HAP-1 (cell line): ENCODE measurements around the gene FBXO42.

Experiments used
- DNase-seq, 2 experiments: peaks; one replicate each; pipeline ENCODE4 v3.0.0-alpha.2; 2016 to 2020; ENCODE audit warnings: low spot score in 2 of 2
- H3K27me3 ChIP-seq: fragments of 250-450 bp; sonication (Bioruptor Pico); 2 replicates; pipeline ENCODE4 v1.5.1; 2020; ENCODE audit warnings: low read depth, mild to moderate bottlenecking, moderate library complexity
- H3K36me3 ChIP-seq: fragments of 250-450 bp; sonication (Bioruptor Pico); replicated peaks from 2 replicates; pipeline ENCODE4 v1.5.1; 2020; ENCODE audit warnings: mild to moderate bottlenecking
- H3K4me1 ChIP-seq: fragments of 250-450 bp; sonication (Bioruptor Pico); 2 replicates; pipeline ENCODE4 v1.5.1; 2020; ENCODE audit warnings: mild to moderate bottlenecking
- H3K4me3 ChIP-seq: fragments of 250-450 bp; sonication (Bioruptor Pico); 2 replicates; pipeline ENCODE4 v1.5.1; 2020; ENCODE audit warnings: mild to moderate bottlenecking, moderate library complexity
- H3K9me3 ChIP-seq: fragments of 250-450 bp; sonication (Bioruptor Pico); 2 replicates; pipeline ENCODE4 v1.5.1; 2020; ENCODE audit warnings: mild to moderate bottlenecking, moderate library complexity
- in situ Hi-C: fragments of 300-500 bp; cut with MboI; formaldehyde crosslinking; loops from 3 replicates; pipeline ENCODE4 v1.14.3; 2020; ENCODE audit warnings: low sequenced_read_pairs, inconsistent platforms, mixed read lengths

FBXO42 gene

DNA sequence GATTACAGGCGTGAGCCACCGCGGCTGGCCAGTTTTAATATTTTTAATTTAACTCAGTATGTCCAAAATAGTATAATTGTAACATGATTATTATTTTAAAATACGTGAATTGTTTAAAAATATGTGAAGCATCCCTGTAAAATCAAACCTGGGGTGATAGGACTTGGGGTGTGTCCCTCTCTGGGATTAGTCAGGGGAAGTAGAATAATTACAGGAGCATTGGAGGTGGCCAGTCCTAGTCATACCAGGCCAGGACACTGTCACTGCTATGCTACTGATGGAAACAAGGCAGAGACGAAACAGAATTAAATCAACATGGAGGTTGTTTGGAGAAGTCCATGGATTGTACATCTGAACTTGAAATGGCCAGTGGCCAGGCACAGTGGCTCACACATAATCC lies 31.6 kb upstream of the FBXO42 start:
- Histone ChIP-seq H3K27me3 (no peaks in the 10 kb centered on the region), H3K36me3 (no peaks in the 10 kb centered on the region; the same call in 1 of the 2 replicates), H3K9me3 (no peaks in the 10 kb centered on the region), H3K4me3 (no peak overlapping the region), H3K4me1 (no peaks in the 10 kb centered on the region)
- no peak for DNase-seq
- in situ Hi-C loops, result no loop called here

DNA sequence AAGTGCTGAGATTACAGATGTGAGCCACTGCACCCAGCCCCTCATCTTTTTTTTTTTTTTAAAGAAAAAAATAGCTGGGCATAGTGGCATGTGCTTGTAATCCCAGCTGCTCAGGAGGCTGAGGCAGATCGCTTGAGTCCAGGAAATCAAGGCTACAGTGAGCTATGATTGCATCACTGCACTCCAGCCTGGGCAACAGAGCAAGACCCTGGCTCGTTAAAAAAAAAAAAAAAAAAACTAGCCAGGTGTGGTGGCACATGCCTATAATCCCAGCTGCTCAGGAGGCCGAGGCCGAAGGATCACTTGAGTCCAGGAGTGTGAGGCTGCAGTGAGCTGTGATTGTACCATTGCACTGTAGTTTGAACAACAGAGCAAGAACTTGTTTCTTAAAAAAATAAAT lies 28.6 kb upstream of the FBXO42 start:
- in situ Hi-C loops, result no loop called here
- no peak overlapping the region for H3K4me3 ChIP-seq
- DNase-seq, result no peak
- H3K36me3 ChIP-seq, result no peaks in the 10 kb centered on the region; the same call in 1 of the 2 replicates
- H3K27me3 ChIP-seq, result no peaks in the 10 kb centered on the region
- H3K4me1 ChIP-seq, result peaks cover 5% of the 10 kb centered on the region
- no peaks in the 10 kb centered on the region for H3K9me3 ChIP-seq

DNA sequence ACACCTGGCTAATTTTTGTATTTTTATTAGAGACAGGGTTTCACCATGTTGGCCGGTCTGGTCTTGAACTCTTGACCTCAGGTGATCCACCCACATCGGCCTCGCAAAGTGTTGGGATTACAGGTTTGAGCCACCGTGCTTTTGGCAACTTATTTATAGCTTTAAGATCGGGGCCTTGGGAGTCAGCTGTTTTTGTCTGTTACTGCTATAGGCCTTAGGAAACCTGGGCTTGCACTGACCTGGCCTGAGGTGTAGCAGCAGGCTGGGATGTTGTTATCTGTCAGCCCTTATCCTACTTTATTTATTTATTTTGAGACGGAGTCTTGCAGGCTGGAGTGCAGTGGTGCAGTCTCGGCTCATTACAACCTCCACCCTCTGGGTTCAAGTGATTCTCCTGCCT lies 26.2 kb upstream of the FBXO42 start:
- DNase-seq, result no peak
- peaks cover 18% of the 10 kb centered on the region for H3K4me1 ChIP-seq
- no peak overlapping the region for H3K4me3 ChIP-seq
- H3K9me3 ChIP-seq, result no peaks in the 10 kb centered on the region
- in situ Hi-C loops, result no loop called here
- H3K36me3 ChIP-seq, result no peaks in the 10 kb centered on the region; the same call in 1 of the 2 replicates
- H3K27me3 ChIP-seq, result no peaks in the 10 kb centered on the region

DNA sequence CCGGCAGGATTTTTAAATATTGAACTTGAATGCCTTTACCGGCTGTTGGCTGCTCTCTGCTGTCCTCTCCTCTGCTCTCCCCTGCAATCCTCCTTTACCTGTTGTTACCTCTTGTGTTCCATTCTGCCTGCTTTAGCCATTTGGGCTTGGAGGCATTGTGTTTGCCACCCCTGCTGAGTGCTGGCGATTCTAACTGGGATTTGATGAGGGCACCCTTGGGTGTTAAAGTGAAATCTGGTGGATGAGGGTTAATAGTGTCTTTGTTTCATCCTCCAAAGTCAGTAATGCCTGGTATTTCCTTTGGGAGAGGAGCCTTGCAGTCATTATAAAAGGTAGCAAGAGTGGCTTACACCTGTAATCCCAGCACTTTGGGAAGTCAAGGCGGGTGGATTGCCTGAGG lies 24.7 kb upstream of the FBXO42 start:
- no peak overlapping the region for H3K4me3 ChIP-seq
- no peaks in the 10 kb centered on the region; the same call in 1 of the 2 replicates for H3K36me3 ChIP-seq
- in situ Hi-C loops, result no loop called here
- no peaks in the 10 kb centered on the region for H3K27me3 ChIP-seq
- H3K4me1 ChIP-seq, result peaks cover 18% of the 10 kb centered on the region
- H3K9me3 ChIP-seq, result no peaks in the 10 kb centered on the region
- DNase-seq, result no peak

DNA sequence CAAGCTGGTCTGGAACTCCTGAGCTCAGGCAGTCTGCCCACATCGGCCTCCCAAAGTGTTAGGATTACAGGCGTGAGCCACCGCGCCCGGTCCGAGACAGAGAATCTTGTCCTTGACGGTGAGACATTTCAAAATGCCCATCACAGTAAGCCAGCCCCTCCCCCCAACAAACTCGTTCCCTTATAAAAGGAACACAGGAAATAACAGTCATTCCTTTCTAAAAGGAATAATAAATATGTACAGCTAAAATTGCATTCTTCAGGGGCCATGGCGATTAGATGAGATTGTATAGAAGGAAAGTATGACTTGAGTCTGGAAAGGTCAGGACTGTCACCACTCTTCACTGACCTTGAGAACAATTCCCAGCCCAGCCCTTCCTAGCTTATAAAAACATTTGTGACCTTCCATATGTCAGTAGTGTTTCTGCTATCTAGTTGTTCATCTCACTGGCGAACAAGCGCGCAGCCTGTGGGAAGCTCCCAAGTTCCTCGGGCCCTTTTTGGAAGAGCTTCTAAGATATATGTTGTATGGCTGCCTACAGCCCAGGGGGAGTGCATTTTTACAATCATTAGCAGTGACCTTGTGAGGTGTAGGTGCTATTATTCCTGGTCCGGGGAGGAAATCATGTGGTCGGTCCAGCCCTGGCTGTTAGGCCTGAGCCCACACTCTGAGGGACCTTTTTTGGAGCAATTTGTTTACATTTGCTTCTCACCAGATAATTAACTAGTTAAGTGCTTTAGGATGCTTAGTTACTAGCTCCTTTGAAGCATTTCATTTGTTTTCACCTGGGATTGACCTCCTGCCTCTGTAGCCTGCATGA lies 23.5 kb upstream of the FBXO42 start:
- Histone ChIP-seq H3K9me3 (no peaks in the 10 kb centered on the region), H3K27me3 (no peaks in the 10 kb centered on the region), H3K4me3 (no peak overlapping the region), H3K4me1 (peaks cover 18% of the 10 kb centered on the region), H3K36me3 (no peaks in the 10 kb centered on the region; the same call in 1 of the 2 replicates)
- in situ Hi-C loops, result no loop called here
- peak; percentile 19 to 48 for DNase-seq

DNA sequence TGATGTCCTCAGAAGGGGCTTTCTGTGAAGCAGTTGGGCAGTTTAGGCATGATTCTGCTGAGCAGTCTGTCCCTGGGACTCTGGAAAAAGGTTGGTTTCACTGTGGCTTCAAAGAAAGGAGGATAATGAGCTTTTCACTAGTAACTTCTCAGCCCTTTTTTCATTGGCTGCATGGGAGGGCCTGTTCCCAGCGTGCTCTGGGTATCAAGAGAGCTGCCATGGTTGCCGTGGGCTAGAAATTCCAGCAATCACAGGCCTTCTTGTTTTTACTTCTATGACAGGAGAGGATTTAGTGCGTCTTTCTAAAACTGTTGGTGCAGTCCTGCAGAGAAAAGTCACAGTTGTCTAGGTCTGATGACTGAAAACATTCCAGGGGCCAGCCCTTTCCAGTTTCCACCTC lies 22.0 kb upstream of the FBXO42 start:
- no peaks in the 10 kb centered on the region for H3K27me3 ChIP-seq
- H3K4me3 ChIP-seq, result no peak overlapping the region
- H3K36me3 ChIP-seq, result no peaks in the 10 kb centered on the region; the same call in 1 of the 2 replicates
- no peak for DNase-seq
- in situ Hi-C loops, result no loop called here
- no peaks in the 10 kb centered on the region for H3K9me3 ChIP-seq
- H3K4me1 ChIP-seq, result peaks cover 18% of the 10 kb centered on the region

DNA sequence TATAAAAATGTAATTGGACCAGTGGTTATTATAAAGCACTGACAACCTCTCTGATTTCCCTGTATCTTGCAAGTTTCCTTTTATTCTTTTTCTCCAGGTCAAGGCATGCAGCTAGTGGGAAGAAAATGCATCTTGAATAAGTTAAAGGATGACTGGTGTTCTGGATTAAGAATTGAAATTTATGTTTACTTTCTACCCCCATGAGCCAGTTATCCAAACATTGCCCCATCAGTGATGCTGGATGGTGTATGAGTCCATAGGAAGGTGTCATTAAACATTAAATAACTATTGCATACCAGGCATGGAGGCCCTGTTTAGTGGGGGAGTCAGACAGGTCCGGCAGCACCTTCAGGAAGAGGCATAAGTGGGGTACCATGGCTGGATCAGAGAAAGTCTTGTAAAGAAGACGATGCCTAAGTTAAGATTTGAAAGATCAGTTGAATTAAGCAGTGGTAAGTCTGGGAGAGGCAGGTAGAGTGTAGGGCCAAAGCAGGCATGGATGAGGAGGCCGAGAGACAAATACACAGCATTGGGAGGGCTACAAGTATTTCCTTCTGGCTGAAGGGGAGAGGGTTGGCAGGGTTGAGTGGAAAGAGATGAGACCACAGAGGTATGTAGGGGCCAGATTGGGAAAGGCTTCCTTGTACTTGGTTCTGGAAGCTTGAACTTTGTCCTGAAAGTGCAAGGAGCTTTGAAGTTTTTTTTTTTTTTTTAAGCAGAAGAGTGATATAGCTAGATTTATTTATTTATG lies 20.4 kb upstream of the FBXO42 start:
- H3K27me3 ChIP-seq, result no peaks in the 10 kb centered on the region
- peaks cover 26% of the 10 kb centered on the region for H3K4me1 ChIP-seq
- no peaks in the 10 kb centered on the region; the same call in 1 of the 2 replicates for H3K36me3 ChIP-seq
- in situ Hi-C loops, result no loop called here
- no peak overlapping the region for H3K4me3 ChIP-seq
- DNase-seq, result no peak
- H3K9me3 ChIP-seq, result no peaks in the 10 kb centered on the region

DNA sequence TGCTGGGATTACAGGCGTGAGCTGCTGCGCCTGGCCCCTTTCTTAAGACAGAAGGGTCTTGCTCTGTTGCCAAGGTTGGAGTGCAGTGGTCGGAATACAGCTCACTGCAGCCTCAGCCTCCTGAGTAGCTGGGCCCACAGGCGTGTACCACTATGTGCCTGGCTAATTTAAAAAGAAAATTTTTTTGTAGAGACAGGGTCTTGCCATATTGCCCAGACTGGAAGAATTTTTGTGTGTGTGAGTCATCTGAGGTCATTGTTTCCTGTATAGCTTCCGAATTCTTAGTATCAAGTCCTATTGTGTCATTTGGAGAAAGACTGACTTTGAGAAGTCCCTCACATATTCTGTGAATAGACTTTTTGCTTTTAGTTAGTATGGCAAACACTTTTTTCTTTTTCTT lies 19.4 kb upstream of the FBXO42 start:
- peaks cover 2% of the 10 kb centered on the region for H3K36me3 ChIP-seq
- in situ Hi-C loops, result no loop called here
- H3K4me3 ChIP-seq, result no peak overlapping the region
- no peak for DNase-seq
- H3K4me1 ChIP-seq, result peaks cover 26% of the 10 kb centered on the region
- H3K27me3 ChIP-seq, result no peaks in the 10 kb centered on the region
- H3K9me3 ChIP-seq, result no peaks in the 10 kb centered on the region

DNA sequence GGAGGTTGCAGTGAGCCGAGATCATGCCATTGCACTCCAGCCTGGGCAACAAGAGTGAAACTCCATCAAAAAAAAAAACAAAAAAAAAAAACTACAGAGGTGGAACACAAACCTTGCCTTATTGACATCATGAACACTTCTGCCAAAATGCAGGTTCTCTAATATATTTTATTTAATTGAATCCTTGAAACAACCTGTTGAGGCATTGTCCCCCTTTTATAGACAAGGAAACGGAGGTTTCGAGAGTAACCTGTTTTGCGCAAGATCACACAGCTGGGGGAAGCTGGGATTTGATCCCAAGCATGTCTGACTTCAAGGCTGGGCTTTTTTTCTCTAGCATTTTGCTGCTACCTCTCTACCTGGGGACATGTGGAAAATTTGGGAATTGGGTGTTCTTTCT lies 17.5 kb upstream of the FBXO42 start:
- DNase-seq, result no peak
- Histone ChIP-seq H3K27me3 (no peaks in the 10 kb centered on the region), H3K9me3 (no peaks in the 10 kb centered on the region), H3K4me3 (no peak overlapping the region), H3K36me3 (peaks cover 2% of the 10 kb centered on the region), H3K4me1 (peaks cover 14% of the 10 kb centered on the region)
- in situ Hi-C loops, result loop anchor here (10.0 kb wide), 1 partner anchor 295 kb away; the partner anchor contains the start of gene FAM131C

DNA sequence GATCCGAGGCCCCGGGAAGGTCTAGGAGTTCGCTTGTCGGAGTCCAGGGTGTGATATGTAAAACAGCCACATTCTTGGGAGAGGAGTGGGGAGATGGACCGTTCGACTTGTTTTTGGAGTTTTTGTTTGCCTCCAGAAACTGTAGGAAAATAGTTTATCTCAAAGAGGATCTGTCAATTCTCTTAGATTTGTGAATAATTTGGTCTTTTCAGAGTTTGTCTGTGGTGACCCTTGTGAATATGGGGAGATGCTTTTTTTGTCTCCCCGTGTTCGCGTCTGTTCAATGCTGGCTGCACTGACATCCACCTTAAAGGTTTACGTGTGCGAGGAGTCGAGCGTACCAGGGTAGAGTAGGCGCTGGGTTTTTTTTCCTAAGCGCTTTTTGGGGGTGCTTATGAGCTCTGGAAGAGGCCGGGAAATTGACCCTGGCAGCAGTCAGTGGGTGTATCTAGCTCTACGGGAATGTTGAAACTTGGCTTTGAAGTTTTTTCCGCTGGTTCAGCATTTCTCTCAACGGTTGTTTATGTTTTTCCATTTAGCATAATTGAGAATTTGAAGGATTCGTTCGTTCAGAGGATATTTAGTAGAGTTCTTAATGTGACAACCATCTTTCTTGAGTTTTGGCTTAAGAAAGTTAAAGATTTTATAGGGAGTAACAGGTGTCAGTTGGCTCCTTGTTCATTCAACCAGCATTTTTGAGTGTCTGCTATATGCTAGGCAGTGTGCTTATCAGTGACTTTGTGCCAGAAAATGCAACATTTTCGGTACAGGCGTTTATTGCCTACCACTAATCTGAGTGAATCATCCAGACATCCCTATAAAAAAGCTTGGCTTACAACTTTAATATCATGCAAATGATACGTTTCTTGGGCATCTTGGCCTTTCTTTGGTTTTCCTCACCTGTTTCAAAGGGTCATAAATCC lies 15.9 kb upstream of the FBXO42 start:
- Histone ChIP-seq H3K4me1 (peaks cover 11% of the 10 kb centered on the region), H3K27me3 (no peaks in the 10 kb centered on the region), H3K9me3 (no peaks in the 10 kb centered on the region), H3K36me3 (peaks cover 2% of the 10 kb centered on the region; the same call in 1 of the 2 replicates), H3K4me3 (peak overlapping the region; percentile 97)
- peak in 1 of 2 experiments; percentile 35 for DNase-seq
- in situ Hi-C loops, result loop anchor here (10.0 kb wide), 1 partner anchor 293 kb away; the partner anchor contains the start of gene FAM131C

DNA sequence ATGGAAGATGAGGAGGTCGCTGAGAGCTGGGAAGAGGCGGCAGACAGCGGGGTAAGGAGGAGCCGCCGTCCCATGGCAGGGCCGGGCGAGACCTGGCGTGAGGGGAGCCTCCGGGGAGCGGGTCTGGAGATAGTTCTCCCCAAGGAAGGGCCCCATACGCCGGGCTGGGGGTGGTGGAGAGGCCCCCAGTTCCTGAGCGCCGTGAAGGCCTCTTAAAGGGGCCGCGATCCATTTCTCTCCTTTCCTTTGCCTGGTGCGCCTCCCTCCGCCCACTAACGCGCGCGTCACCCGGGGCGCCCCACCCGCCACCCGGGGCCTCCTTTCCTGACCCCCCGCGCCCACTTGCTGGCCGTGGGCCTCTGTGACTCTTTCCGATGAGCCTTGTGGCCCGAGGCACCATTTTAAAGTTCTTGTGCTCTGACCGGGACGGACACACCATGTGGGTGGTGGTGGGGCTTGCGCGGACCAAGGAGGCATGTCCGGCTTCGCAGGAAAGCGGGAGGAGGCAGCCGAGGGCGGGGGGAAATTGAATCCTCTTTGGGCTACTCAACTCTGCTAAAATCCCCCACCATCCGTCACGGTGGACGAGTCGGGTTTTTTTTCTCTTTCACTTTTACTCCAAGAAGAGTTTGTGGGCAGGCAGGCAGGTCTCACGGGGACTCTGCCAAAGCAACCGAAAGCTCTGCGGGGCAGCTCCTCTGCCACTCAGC lies 15.1 kb upstream of the FBXO42 start:
- peaks cover 13% of the 10 kb centered on the region for H3K4me1 ChIP-seq
- peak overlapping the region; percentile 97 for H3K4me3 ChIP-seq
- in situ Hi-C loops, result loop anchor here (10.0 kb wide), 1 partner anchor 293 kb away; the partner anchor contains the start of gene FAM131C
- DNase-seq, result peak; percentile 64 to 81
- no peaks in the 10 kb centered on the region for H3K27me3 ChIP-seq
- H3K9me3 ChIP-seq, result no peaks in the 10 kb centered on the region
- peaks cover 2% of the 10 kb centered on the region; the same call in 1 of the 2 replicates for H3K36me3 ChIP-seq

DNA sequence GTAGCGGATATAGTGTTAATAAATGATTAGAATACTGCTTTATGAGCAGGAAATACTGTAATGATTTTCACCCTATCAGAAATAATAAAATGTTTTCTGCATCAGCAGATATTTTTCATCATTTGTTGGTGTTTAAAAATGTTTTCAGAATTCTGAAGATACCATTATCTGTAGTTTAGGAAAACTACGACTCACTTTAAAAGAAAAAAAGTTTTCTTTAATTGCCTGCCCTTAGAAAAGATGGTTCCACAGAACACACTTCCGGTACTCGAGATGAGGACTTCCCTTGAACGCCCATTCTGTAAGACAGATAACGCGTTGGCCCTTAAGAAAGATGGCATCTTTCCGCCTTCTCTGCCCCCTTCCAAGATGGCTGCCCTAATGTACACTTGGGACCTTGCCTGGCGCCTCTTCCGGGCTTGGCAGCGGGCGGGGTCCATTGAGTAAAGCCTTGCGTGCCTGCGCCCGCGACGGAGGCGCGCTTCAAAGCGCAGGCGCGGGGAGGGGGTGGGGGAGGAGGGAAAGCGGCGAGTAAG lies 14.5 kb upstream of the FBXO42 start, which contains the start of gene SZRD1:
SZRD1 (plus strand) TSS at position 521 of the 536 bp plus-strand sequence. CDS start 16 bp downstream, outside the sequence.
- Histone ChIP-seq H3K27me3 (no peaks in the 10 kb centered on the region), H3K4me3 (peak within 1 kb of the TSS; percentile 97), H3K9me3 (no peaks in the 10 kb centered on the region), H3K36me3 (peaks cover 2% of the 10 kb centered on the region; the same call in 1 of the 2 replicates), H3K4me1 (peaks cover 13% of the 10 kb centered on the region)
- in situ Hi-C loops, result loop anchor here (10.0 kb wide), 1 partner anchor 292 kb away; the partner anchor contains the start of gene FAM131C
- peak; percentile 96 to 97 for DNase-seq
